Measurements from ENCODE around the gene RGS16.

The RGS16 gene

GRCh38 chr1:182629080-182629479, 24.9 kb upstream of the RGS16 start:
- no peak for DNase-seq

- DNase-seq = no peak
Observed at GRCh38 chr1:182628657-182629056, 24.5 kb upstream of the RGS16 start.

- no peak for DNase-seq
Observed at GRCh38 chr1:182627622-182628021, 23.4 kb upstream of the RGS16 start.

- DNase-seq = no peak
Observed at GRCh38 chr1:182626527-182626926, 22.3 kb upstream of the RGS16 start.

- no peak for DNase-seq
Observed at GRCh38 chr1:182625719-182626504, 21.7 kb upstream of the RGS16 start.

GRCh38 chr1:182625024-182625423, 20.8 kb upstream of the RGS16 start:
- no peak for DNase-seq

- DNase-seq = no peak
Observed at GRCh38 chr1:182624577-182624976, 20.4 kb upstream of the RGS16 start.

- DNase-seq = no peak
Observed at GRCh38 chr1:182622901-182623528, 18.8 kb upstream of the RGS16 start.

- no peak for DNase-seq
Observed at GRCh38 chr1:182621906-182622305, 17.7 kb upstream of the RGS16 start.

GRCh38 chr1:182620924-182621585, 16.9 kb upstream of the RGS16 start:
- no peak for DNase-seq

- DNase-seq = no peak
Observed at GRCh38 chr1:182617734-182618351, 13.7 kb upstream of the RGS16 start.

- no peak for DNase-seq
Observed at GRCh38 chr1:182617014-182617429, 12.8 kb upstream of the RGS16 start.

- DNase-seq = peak; percentile 93
Observed at GRCh38 chr1:182616130-182617013, 12.2 kb upstream of the RGS16 start.

GRCh38 chr1:182615468-182616129, 11.4 kb upstream of the RGS16 start:
- peak; percentile 19 for DNase-seq

GRCh38 chr1:182614796-182615454, 10.7 kb upstream of the RGS16 start:
- DNase-seq = peak; percentile 24

GRCh38 chr1:182611787-182612186, 7.6 kb upstream of the RGS16 start:
- no peak for DNase-seq

- no peak for DNase-seq
Observed at GRCh38 chr1:182611326-182611725, 7.1 kb upstream of the RGS16 start.

GRCh38 chr1:182610606-182611194, 6.5 kb upstream of the RGS16 start:
- DNase-seq = no peak

GRCh38 chr1:182608845-182609610, 4.8 kb upstream of the RGS16 start:
- no peak for DNase-seq

GRCh38 chr1:182608236-182608635, 4.0 kb upstream of the RGS16 start:
- DNase-seq = no peak
